Osteoblast (primary cell): ENCODE results near the gene PCCA. TPM values are rescaled to one million over a fixed set of nuclear protein-coding genes. Genes with fewer than 3 reads are reported as not detected.

Experiments
- DNase-seq: peaks from one replicate; pipeline ENCODE4 v3.0.0; 2011; ENCODE audit warnings: low spot score, mixed read lengths; ENCODE audit not compliant: insufficient read length; ENCODE audit errors: missing footprints
- H2AFZ ChIP-seq: 2 replicates; pipeline ENCODE4 v1.6.0; 2011; ENCODE audit warnings: mild to moderate bottlenecking, low read length
- H3K27ac ChIP-seq: 2 replicates; pipeline ENCODE4 v1.5.1; 2011; ENCODE audit warnings: mild to moderate bottlenecking, low read depth, low read length, moderate library complexity
- H3K27me3 ChIP-seq: 2 replicates; pipeline ENCODE4 v1.6.0; 2012; ENCODE audit warnings: mild to moderate bottlenecking, control low read depth, inconsistent platforms, low read length, moderate library complexity; ENCODE audit not compliant: insufficient read depth
- H3K36me3 ChIP-seq: 2 replicates; pipeline ENCODE4 v1.5.1; 2011; ENCODE audit warnings: mild to moderate bottlenecking, low read length, control low read depth, moderate library complexity; ENCODE audit not compliant: insufficient read depth
- H3K4me1 ChIP-seq: 2 replicates; pipeline ENCODE4 v1.5.1; 2011; ENCODE audit warnings: mild to moderate bottlenecking, low read length, control low read depth, moderate library complexity; ENCODE audit not compliant: insufficient read depth
- H3K4me2 ChIP-seq: 2 replicates; pipeline ENCODE4 v1.6.0; 2011; ENCODE audit warnings: mild to moderate bottlenecking, low read length; ENCODE audit not compliant: insufficient read depth
- H3K4me3 ChIP-seq: fragments of 200-600 bp; sonication (generic); 3 replicates; pipeline ENCODE4 v1.5.1; 2012; ENCODE audit warnings: mild to moderate bottlenecking, low read length, inconsistent platforms; ENCODE audit not compliant: insufficient read depth
- H3K79me2 ChIP-seq: 2 replicates; pipeline ENCODE4 v1.6.0; 2012; ENCODE audit warnings: mild to moderate bottlenecking, low read length, control low read depth, inconsistent platforms; ENCODE audit not compliant: insufficient read depth
- H3K9me3 ChIP-seq: 2 replicates; pipeline ENCODE4 v1.5.1; 2011; ENCODE audit warnings: low read depth, low read length, control low read depth
- H4K20me1 ChIP-seq: 2 replicates; pipeline ENCODE4 v1.6.0; 2012; ENCODE audit warnings: mild to moderate bottlenecking, low read length, control low read depth; ENCODE audit not compliant: insufficient read depth
- total RNA-seq: library from RNA; depleted of rRNA; stranded (reverse); fragments of >200 nt; gene quantifications from 2 replicates; pipeline ENCODE4 v1.2.3, GENCODE V29; 2012
- TF ChIP-seq, protein P1 (sequence below): IDR thresholded peaks from 2 replicates; pipeline ENCODE4 v1.5.1; 2011; ENCODE audit warnings: mild to moderate bottlenecking, low read depth, low read length, moderate library complexity; ENCODE audit errors: extremely low read depth

Gene PCCA
- total RNA-seq, 1 donor: 40.5 TPM

DNA sequence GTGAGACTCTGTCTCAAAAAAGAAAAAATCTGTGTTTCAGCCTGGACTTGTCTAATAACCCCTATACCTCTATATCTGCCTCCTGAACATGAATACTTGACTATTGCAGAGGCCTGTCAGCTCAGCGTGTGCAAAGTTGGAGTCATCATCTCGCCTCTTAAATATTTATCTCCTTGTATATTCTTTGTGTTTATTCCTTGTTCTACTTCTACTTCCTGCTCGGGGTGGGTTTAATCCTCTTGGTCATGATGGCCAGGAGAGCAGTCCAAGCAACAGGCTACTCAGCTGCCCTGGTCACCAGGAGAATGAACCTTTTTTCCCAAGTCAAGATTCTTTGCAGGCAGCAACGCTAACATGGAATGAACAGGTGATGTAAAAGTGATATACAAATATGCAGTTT is 119.1 kb downstream of the PCCA start:
- H3K27ac ChIP-seq: no peak overlapping the region
- H3K4me1 ChIP-seq: peaks cover 48% of the 10 kb centered on the region

DNA sequence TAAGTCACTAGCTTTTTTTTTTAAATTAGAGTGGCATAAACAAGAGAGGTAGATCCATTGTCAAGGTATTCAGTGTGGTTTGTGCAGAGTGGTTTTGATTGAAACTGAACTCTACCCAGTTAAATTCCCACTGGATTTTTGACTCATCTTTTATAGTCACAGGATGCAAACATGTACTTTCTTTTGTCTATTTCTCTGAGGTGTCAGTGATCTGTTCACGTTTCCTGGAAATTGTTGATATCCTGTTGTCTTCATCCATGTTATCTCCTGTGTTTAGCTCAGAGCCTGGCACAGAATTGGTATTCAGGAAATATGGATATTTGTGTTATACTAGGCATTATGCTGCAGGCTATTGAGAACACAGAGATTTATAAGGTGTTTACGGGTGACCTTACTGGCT is 119.7 kb downstream of the PCCA start:
- no peaks in the 10 kb centered on the region for H4K20me1 ChIP-seq
- H3K36me3 ChIP-seq: no peaks in the 10 kb centered on the region
- DNase-seq: no peak
- no peak overlapping the region for H3K27ac ChIP-seq
- peaks cover 46% of the 10 kb centered on the region for H3K4me1 ChIP-seq
- no peak overlapping the region for H3K4me3 ChIP-seq
- TF ChIP-seq, protein P1, sequence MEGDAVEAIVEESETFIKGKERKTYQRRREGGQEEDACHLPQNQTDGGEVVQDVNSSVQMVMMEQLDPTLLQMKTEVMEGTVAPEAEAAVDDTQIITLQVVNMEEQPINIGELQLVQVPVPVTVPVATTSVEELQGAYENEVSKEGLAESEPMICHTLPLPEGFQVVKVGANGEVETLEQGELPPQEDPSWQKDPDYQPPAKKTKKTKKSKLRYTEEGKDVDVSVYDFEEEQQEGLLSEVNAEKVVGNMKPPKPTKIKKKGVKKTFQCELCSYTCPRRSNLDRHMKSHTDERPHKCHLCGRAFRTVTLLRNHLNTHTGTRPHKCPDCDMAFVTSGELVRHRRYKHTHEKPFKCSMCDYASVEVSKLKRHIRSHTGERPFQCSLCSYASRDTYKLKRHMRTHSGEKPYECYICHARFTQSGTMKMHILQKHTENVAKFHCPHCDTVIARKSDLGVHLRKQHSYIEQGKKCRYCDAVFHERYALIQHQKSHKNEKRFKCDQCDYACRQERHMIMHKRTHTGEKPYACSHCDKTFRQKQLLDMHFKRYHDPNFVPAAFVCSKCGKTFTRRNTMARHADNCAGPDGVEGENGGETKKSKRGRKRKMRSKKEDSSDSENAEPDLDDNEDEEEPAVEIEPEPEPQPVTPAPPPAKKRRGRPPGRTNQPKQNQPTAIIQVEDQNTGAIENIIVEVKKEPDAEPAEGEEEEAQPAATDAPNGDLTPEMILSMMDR: no peak
- H3K27me3 ChIP-seq: no peaks in the 10 kb centered on the region
- H3K9me3 ChIP-seq: no peaks in the 10 kb centered on the region
- no peaks in the 10 kb centered on the region for H3K79me2 ChIP-seq
- H2AFZ ChIP-seq: no peak overlapping the region
- no peak overlapping the region for H3K4me2 ChIP-seq

More for the DNA sequence above, 119.1 kb downstream of the PCCA start:
- Histone ChIP-seq H3K36me3 (no peaks in the 10 kb centered on the region), H3K4me2 (no peak overlapping the region), H3K27me3 (no peaks in the 10 kb centered on the region), H3K79me2 (no peaks in the 10 kb centered on the region), H3K4me3 (no peak overlapping the region), H3K9me3 (no peaks in the 10 kb centered on the region), H2AFZ (no peak overlapping the region), H4K20me1 (no peaks in the 10 kb centered on the region)
- TF ChIP-seq, protein P1: no peak
- no peak for DNase-seq

DNA sequence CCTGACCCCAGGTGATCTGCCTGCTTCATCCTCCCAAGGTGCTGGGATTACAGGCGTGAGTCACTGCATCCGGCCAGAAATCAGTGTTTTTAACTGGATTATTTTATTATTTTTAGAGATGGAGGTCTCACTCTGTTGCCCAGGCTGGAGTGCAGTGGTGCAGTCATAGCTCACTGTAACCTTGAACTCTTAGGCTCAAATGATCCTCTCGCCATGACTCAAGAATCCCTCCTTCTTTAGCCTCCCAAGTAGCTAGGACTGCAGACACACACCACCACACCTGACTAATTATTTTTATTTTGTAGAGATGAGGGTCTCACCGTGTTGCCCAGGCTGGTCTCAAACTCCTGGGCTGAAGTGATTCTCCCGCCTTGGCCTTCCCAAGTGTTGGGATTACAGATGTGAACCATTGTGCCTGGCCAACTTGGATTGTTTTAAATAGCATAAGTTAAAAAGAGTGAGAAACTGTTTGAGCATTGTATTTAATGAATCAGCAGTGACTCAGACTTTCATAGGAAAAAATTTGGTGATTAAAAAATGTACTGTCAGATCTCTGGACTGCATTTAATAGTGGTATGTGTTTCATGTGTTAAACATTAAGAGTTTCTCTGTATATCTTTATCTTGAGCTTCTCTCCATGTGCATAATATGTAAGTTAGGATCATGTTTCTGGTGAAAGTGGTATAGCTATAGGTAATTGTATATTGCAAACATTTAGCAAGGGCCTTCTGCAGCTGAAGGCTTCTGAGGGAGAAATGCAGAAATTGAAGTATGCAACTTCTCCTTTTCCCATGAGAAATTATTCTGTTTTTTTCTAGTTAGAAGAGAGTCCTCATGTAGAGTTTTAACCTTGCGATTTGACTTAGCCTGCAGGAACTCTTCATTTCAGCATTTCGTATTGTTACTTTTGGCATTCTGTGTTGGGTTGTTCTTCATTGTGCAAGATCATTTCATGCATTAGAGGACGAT is 121.2 kb downstream of the PCCA start:
- H3K36me3 ChIP-seq: no peaks in the 10 kb centered on the region
- no peaks in the 10 kb centered on the region for H4K20me1 ChIP-seq
- peak overlapping the region; percentile 79 for H3K4me2 ChIP-seq
- H3K79me2 ChIP-seq: no peaks in the 10 kb centered on the region
- no peaks in the 10 kb centered on the region for H3K9me3 ChIP-seq
- TF ChIP-seq, protein P1: no peak
- peaks cover 48% of the 10 kb centered on the region for H3K4me1 ChIP-seq
- H3K27me3 ChIP-seq: no peaks in the 10 kb centered on the region
- no peak overlapping the region for H2AFZ ChIP-seq
- no peak overlapping the region for H3K4me3 ChIP-seq
- peak overlapping the region; percentile 97 for H3K27ac ChIP-seq
- peak; percentile 41 for DNase-seq

DNA sequence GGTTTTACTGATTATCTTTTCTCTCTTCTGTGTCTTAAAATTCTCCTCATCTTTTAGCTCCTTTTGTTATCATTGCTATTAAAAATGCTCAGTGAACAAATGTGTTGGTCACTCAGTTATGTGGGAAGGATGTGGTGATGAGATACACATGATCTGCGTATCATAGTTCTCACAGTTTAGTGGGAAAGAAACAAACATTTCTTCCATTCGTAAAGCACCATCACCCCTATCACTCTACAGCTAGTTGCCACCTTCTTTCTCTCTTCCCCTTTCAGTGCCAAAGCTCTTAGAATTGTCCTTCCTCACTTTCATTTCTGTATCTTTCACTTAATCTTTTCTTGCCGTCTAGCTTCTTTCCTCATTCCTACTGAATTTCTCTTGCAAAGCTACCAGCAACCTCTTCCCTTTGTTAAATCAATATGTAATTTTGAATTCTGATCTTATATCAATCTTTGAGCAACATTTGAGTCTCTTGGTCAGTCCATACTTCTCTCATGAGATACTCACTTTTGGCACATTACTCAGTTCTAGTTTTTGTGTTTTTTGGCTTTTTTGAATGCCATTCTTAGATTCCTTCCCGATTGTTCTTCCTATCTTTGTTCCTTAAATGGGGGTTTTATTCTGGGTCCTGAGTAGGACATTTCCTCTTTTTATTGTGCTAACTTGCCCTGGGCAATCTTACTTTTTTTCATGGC is 122.3 kb downstream of the PCCA start:
- TF ChIP-seq, protein P1: no peak
- peak overlapping the region; percentile 97 for H3K27ac ChIP-seq
- peak overlapping the region; percentile 43 for H2AFZ ChIP-seq
- no peaks in the 10 kb centered on the region for H3K27me3 ChIP-seq
- peak overlapping the region; percentile 42 for H3K4me3 ChIP-seq
- no peaks in the 10 kb centered on the region for H4K20me1 ChIP-seq
- DNase-seq: no peak
- H3K9me3 ChIP-seq: no peaks in the 10 kb centered on the region
- H3K4me2 ChIP-seq: peak overlapping the region; percentile 79
- H3K4me1 ChIP-seq: peaks cover 51% of the 10 kb centered on the region
- H3K36me3 ChIP-seq: no peaks in the 10 kb centered on the region
- H3K79me2 ChIP-seq: no peaks in the 10 kb centered on the region
